Stimulated activated CD8-positive, alpha-beta memory T cell treated with anti-CD3 and anti-CD28 coated beads, Interleukin-7, amount 100 ng/mL, for 4 hours (primary cell): Measurements from ENCODE around the gene TNS1.

ENCODE experiments used
- DNase-seq, 2 donors: peaks; one replicate each; pipeline ENCODE4 v3.0.0-alpha.2; 2020; ENCODE audit warnings: low read depth in 2 of 2

TNS1 gene

DNA sequence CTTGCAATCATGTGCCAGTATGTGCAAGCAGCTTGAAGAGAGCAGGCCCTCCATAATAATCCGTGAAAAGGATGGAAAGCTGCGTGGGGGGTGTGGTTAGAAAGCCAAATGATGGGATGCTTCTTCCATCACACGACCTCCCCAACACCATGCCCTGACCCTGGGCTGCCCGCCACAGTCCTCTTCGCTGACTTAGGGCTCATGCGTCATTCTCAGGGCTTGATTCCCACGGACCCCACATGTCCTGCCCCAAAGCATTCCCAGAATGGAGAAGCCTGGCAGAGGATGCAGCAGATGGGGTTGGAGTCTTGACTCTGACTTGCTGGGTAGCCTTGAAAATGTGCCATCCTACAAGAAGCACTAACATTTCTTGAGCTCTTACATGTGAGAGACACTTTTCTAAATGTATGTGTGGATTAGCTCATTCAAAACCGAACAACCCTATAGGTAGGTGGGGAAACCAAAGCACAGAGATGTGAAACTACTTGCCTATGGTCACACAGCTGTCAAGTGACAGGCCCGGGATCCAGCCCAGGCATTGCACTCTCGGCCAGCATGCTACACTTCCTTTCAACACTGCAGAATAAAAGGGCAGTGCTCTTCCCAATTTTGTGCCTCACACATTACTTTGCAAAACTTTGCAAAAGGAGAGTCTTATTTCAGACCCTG, 3.7 kb downstream of the TNS1 start:
- DNase-seq = no peak

DNA sequence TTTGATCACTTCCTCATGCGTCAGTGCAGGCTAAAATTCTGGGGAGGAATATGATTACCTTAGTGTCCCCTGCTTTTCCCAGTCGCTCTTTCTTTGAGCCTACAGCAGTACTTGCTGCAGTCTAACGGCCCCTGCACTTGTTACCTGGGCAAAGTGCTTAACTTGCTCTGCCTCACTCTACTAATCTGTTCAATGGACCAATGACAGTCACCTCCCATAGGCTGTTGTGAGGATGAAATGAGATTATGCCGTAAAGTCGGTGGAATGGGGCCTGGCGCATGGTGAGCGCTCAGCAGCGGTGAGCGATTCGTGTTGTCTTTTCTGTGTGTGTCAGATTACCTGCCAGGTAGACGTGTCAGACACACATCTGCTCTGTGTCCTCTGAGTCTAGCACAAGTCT, 5.3 kb downstream of the TNS1 start:
- DNase-seq = no peak

GRCh38 chr2:217996361-217996760, 6.4 kb downstream of the TNS1 start:
- DNase-seq = no peak

GRCh38 chr2:217995731-217996231, 7.0 kb downstream of the TNS1 start:
- DNase-seq = no peak

DNA sequence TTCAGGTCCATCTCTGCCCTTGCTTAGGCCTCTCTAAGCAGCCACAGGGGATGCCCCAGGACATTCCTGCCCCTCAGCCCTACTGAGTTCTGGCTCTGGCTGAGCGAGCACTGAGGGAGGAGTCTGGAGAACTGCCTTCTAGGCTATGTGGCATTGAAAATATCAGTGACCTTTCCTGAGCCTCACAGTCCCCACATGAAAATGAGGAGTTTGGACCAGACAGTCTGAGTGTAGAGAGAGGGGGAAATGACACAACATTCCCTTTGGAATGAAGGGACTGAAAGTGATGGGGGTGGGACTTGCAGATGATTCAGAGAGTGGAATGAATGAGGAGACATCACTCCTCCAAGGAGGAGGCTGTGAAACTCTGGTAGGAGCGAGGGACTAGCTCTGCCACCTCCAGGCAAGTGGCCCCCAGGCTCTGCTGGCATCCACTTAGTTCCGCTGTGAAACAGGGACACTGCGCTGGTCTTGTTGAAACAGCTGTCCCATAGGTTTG, 8.0 kb downstream of the TNS1 start:
- DNase-seq = no peak

- peak in 1 of 2 donors; percentile 19 for DNase-seq
Observed at GRCh38 chr2:217993817-217994463, 8.9 kb downstream of the TNS1 start.

GRCh38 chr2:217993138-217993537, 9.7 kb downstream of the TNS1 start:
- DNase-seq = no peak

GRCh38 chr2:217992061-217992460, 10.7 kb downstream of the TNS1 start:
- DNase-seq = no peak

GRCh38 chr2:217990791-217991465, 11.9 kb downstream of the TNS1 start:
- DNase-seq = no peak

- DNase-seq = no peak
Observed at GRCh38 chr2:217990389-217990788, 12.4 kb downstream of the TNS1 start.

DNA sequence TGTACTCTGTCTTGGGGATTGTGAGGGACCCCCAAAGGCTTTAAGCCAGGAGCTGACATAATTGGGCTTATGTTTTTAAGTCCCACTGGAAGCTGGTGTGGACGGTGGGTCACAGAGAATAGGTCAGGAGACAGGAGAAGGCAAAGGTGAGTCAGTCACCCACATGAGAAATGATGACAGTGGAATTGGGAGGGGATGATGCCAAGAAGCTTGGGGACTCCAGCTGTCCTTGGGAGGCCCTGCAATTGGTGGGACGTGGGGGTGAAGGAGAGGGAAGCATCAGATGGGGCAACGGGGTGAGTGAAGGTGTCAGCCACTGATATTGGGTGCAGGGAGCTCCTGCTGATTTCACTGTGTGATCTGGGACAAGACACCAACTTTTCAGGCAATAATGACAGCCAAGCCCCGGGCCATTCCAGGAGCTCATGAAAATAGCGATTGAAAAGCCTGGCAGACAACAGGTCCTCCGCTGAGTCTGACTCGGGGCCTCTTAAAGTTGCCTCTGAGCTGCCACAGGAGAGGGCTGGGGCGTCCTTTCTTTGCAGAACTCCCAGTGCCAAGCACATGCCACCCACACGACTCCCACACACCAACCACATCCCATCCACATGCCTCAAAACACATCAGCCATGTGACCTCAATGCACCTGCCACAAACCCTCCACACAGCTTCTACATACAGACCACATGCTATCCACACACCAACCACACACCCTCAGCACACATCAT, 13.4 kb downstream of the TNS1 start:
- DNase-seq = no peak

DNA sequence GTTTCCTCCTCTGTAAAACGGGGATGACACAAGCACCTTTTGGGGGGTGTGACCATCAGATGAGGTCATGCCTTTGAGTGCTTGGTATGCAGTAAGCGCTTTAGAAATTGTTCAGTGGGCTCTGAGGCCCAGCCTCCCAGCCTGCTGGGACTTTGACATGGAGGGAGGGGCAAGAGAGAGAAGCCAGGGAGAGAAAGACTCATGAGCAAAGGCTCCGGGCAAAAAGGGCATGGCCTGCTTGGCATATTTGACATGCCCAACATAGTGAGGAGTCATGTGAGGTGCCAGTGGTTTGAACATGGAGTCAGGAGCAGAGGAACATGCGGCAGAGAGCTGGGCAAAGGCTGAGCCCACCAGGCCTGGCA, 14.0 kb downstream of the TNS1 start:
- no peak for DNase-seq

GRCh38 chr2:217988014-217988839, 14.6 kb downstream of the TNS1 start:
- DNase-seq = peak in 1 of 2 donors; percentile 21

- DNase-seq = no peak
Observed at GRCh38 chr2:217987391-217987790, 15.4 kb downstream of the TNS1 start.

GRCh38 chr2:217986256-217986961, 16.4 kb downstream of the TNS1 start:
- DNase-seq = no peak

- DNase-seq = no peak
Observed at GRCh38 chr2:217983276-217984233, 19.2 kb downstream of the TNS1 start.

GRCh38 chr2:217981971-217982370, 20.8 kb downstream of the TNS1 start:
- no peak for DNase-seq

- no peak for DNase-seq
Observed at GRCh38 chr2:217981084-217981730, 21.6 kb downstream of the TNS1 start.

DNA sequence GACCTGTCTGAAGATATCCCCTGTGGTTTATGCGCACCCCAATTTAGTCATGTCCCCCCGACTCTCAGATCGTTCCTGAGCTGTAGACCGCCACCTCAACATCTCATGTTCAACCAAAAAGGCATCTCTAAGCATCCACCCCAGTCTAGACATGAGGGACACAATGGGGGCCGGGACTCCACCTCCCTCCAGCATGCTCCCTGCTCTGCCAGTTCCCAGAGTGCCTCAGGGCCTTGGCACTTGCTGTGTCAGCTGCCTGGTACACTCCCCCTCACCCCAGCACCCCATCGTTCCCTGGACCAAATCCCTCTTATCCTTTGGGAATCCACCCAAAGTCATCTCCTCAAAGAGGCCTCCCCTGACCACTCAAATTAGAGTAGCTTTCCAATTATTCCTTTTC, 22.2 kb downstream of the TNS1 start:
- no peak for DNase-seq
